Activated effector memory CD4-positive, alpha-beta T cell treated with Interleukin-2 at 50 U/mL for 16 hours (primary cell): ENCODE measurements around the gene TCP11L2.
A peak's percentile ranks its signal among the peaks of the same experiment; 100 is the strongest.
"Not testable (repeated sequence)": the region's sequence is repeated elsewhere in the genome, so short reads cannot be mapped to it uniquely, and the experiment has no call there.

Experiments
- DNase-seq: peaks from one replicate; pipeline ENCODE4 v3.0.0-alpha.2; 2020

Gene TCP11L2

GRCh38 chr12:106353175-106353574 is 50.6 kb downstream of the TCP11L2 start:
- DNase-seq = no peak

- peak; percentile 94 for DNase-seq
Observed at GRCh38 chr12:106357549-106358395, 55.2 kb downstream of the TCP11L2 start, which contains the start of gene POLR3B. TSS of gene POLR3B (plus strand) at chr12:106357748. CDS start at chr12:106357880, 132 bp downstream.

- no peak for DNase-seq
Observed at GRCh38 chr12:106358396-106359241, 56.1 kb downstream of the TCP11L2 start.

GRCh38 chr12:106359646-106360399 is 57.3 kb downstream of the TCP11L2 start:
- no peak for DNase-seq

GRCh38 chr12:106360400-106360994 is 58.0 kb downstream of the TCP11L2 start:
- DNase-seq = no peak

- DNase-seq = no peak
Observed at GRCh38 chr12:106362971-106363370, 60.4 kb downstream of the TCP11L2 start.

- no peak for DNase-seq
Observed at GRCh38 chr12:106364261-106364660, 61.7 kb downstream of the TCP11L2 start.

GRCh38 chr12:106369624-106370346 is 67.3 kb downstream of the TCP11L2 start:
- no peak for DNase-seq

- no peak for DNase-seq
Observed at GRCh38 chr12:106378788-106379187, 76.3 kb downstream of the TCP11L2 start.

GRCh38 chr12:106380954-106381353 is 78.4 kb downstream of the TCP11L2 start:
- DNase-seq = no peak

- DNase-seq = not testable (repeated sequence)
Observed at GRCh38 chr12:106381866-106382265, 79.3 kb downstream of the TCP11L2 start.

GRCh38 chr12:106386813-106387535 is 84.4 kb downstream of the TCP11L2 start:
- DNase-seq = no peak

GRCh38 chr12:106387848-106388377 is 85.4 kb downstream of the TCP11L2 start:
- DNase-seq = no peak

- DNase-seq = no peak
Observed at GRCh38 chr12:106389151-106389550, 86.6 kb downstream of the TCP11L2 start.

GRCh38 chr12:106392759-106393158 is 90.2 kb downstream of the TCP11L2 start:
- no peak for DNase-seq
